Measurements from ENCODE around the gene UBE2J2. TPM values are rescaled to one million over a fixed set of nuclear protein-coding genes. Genes with fewer than 3 reads are reported as not detected.

The UBE2J2 gene
- polyA plus RNA-seq, 1 donor from 2014 or later: 79.7 TPM

GRCh38 chr1:1204998-1205768, 68.5 kb downstream of the UBE2J2 start:
- Histone ChIP-seq H3K36me3 (ENCODE audit: insufficient read depth, low read length) (no peaks in the 10 kb centered on the region), H3K4me2 (ENCODE audit: low read length) (no peak overlapping the region), H3K27me3 (ENCODE audit: insufficient read depth, low read depth, low read length) (peaks cover 30% of the 10 kb centered on the region), H4K20me1 (ENCODE audit: insufficient read depth) (no peaks in the 10 kb centered on the region), H3F3A (ENCODE audit: insufficient read depth, low read length, poor library complexity, severe bottlenecking) (no peaks in the 10 kb centered on the region), H3K9me3 (ENCODE audit: low read length) (no peaks in the 10 kb centered on the region), H3K9ac (ENCODE audit: low read length) (no peak overlapping the region), H3K4me3 (ENCODE audit: low read length) (no peak overlapping the region), H3K79me2 (replicated peaks; ENCODE audit: insufficient read depth, low read length) (no peaks in the 10 kb centered on the region), H3K27ac (ENCODE audit: low read length) (no peak overlapping the region), H3K9me2 (ENCODE audit: insufficient read depth, low read length) (no peaks in the 10 kb centered on the region), H2AFZ (ENCODE audit: low read depth, low read length) (no peak overlapping the region)
- TF ChIP-seq MXI1 (conservative IDR thresholded peaks at IDR 0.05; ENCODE audit: poor library complexity, severe bottlenecking): no peak
- TF ChIP-seq EP300 (conservative IDR thresholded peaks at IDR 0.05; ENCODE audit: poor library complexity, severe bottlenecking): no peak
- no peak for TF ChIP-seq EZH2 (IDR thresholded peaks at IDR 0.05; ENCODE audit: borderline replicate concordance, insufficient read depth, low read length, poor library complexity, severe bottlenecking)
- no peak for TF ChIP-seq RAD21 (conservative IDR thresholded peaks at IDR 0.05)
- TF ChIP-seq TAF1 (IDR thresholded peaks at IDR 0.05; ENCODE audit: low read depth): no peak
- no peak for TF ChIP-seq SMC3 (conservative IDR thresholded peaks at IDR 0.05; ENCODE audit: poor library complexity)
- TF ChIP-seq REST (IDR thresholded peaks at IDR 0.05; ENCODE audit: borderline replicate concordance): no peak
- TF ChIP-seq POLR2AphosphoS5 (IDR thresholded peaks at IDR 0.05): no peak

- Histone ChIP-seq H3K4me2 (ENCODE audit: low read length) (no peak overlapping the region), H2AFZ (ENCODE audit: low read depth, low read length) (no peak overlapping the region), H3K9me3 (ENCODE audit: low read length) (no peaks in the 10 kb centered on the region), H3K79me2 (replicated peaks; ENCODE audit: insufficient read depth, low read length) (no peaks in the 10 kb centered on the region), H3K36me3 (ENCODE audit: insufficient read depth, low read length) (no peaks in the 10 kb centered on the region), H3K9me2 (ENCODE audit: insufficient read depth, low read length) (no peaks in the 10 kb centered on the region), H3K4me3 (ENCODE audit: low read length) (no peak overlapping the region), H4K20me1 (ENCODE audit: insufficient read depth) (no peaks in the 10 kb centered on the region), H3K9ac (ENCODE audit: low read length) (no peak overlapping the region), H3K27me3 (ENCODE audit: insufficient read depth, low read depth, low read length) (peaks cover 30% of the 10 kb centered on the region), H3K27ac (ENCODE audit: low read length) (no peak overlapping the region), H3F3A (ENCODE audit: insufficient read depth, low read length, poor library complexity, severe bottlenecking) (no peaks in the 10 kb centered on the region)
- no peak for TF ChIP-seq REST (IDR thresholded peaks at IDR 0.05; ENCODE audit: borderline replicate concordance)
- TF ChIP-seq SMC3 (conservative IDR thresholded peaks at IDR 0.05; ENCODE audit: poor library complexity): no peak
- TF ChIP-seq TAF1 (IDR thresholded peaks at IDR 0.05; ENCODE audit: low read depth): no peak
- TF ChIP-seq EP300 (conservative IDR thresholded peaks at IDR 0.05; ENCODE audit: poor library complexity, severe bottlenecking): no peak
- no peak for TF ChIP-seq EZH2 (IDR thresholded peaks at IDR 0.05; ENCODE audit: borderline replicate concordance, insufficient read depth, low read length, poor library complexity, severe bottlenecking)
- TF ChIP-seq, protein P1, sequence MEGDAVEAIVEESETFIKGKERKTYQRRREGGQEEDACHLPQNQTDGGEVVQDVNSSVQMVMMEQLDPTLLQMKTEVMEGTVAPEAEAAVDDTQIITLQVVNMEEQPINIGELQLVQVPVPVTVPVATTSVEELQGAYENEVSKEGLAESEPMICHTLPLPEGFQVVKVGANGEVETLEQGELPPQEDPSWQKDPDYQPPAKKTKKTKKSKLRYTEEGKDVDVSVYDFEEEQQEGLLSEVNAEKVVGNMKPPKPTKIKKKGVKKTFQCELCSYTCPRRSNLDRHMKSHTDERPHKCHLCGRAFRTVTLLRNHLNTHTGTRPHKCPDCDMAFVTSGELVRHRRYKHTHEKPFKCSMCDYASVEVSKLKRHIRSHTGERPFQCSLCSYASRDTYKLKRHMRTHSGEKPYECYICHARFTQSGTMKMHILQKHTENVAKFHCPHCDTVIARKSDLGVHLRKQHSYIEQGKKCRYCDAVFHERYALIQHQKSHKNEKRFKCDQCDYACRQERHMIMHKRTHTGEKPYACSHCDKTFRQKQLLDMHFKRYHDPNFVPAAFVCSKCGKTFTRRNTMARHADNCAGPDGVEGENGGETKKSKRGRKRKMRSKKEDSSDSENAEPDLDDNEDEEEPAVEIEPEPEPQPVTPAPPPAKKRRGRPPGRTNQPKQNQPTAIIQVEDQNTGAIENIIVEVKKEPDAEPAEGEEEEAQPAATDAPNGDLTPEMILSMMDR (IDR thresholded peaks at IDR 0.05; ENCODE audit: poor library complexity, severe bottlenecking): no peak
Observed at GRCh38 chr1:1204425-1204920, 69.2 kb downstream of the UBE2J2 start.

Measured in neural cell (in vitro differentiated cells).